GM18517 (cell line): Measurements from ENCODE around the gene MYADM.

Experiments
- ATAC-seq: cut with Tn5 transposase; IDR thresholded peaks from one replicate; pipeline ENCODE4 v1.9.1; 2021; ENCODE audit warnings: mild to moderate bottlenecking, moderate library complexity; ENCODE audit not compliant: unreplicated experiment

MYADM gene

DNA sequence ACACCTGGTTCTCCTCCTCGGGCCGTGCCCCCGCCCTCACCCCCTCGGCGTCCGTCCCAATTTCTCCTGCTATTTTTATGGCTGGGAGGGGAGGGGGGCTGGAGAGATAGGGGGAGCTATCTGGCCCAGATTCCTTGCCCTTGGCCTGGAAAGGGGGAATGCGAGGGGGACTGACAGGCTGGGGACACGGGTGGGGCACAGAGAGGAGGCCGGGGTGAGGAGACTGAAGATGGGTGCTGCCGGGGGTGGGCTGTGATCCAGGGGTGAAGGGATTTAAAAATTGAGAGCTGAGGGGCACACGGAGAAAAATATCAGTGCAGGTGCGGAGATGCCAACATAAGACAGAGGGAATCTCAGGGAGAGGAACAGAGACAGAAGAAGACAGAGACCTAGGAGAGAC lies 16.6 kb downstream of the MYADM start:
- ATAC-seq: no peak

- no peak for ATAC-seq
Measured at GRCh38 chr19:53885036-53885435, 17.4 kb downstream of the MYADM start.

DNA sequence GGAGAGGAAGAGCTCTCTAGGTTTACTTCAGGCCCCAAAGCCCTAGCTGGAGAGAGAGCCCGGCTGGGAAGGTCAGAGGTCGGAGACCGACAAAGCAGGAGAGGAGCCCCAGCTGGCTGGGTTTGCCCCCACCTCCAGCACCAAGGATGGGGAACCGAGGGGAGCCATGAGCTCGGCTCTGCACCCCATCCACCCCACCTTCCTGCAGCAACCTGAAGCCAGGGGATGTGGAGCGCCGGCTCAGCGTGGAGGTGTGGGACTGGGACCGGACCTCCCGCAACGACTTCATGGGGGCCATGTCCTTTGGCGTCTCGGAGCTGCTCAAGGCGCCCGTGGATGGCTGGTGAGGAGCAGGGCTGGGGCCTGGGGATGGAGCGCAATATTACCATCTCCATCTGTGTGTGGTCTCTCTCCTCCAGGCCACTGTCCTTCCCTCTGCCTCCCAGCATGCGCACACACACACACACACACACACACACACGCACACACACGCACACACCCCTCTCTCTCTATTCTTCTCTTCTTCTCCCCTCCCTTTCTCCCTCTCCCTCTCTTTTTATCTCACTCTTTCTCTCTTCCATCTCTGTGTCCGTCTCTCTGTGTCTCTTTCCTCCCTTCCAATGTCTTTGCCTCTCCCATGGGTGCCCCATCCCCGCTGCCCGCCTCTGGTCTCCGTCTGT lies 24.8 kb downstream of the MYADM start:
- ATAC-seq: no peak

DNA sequence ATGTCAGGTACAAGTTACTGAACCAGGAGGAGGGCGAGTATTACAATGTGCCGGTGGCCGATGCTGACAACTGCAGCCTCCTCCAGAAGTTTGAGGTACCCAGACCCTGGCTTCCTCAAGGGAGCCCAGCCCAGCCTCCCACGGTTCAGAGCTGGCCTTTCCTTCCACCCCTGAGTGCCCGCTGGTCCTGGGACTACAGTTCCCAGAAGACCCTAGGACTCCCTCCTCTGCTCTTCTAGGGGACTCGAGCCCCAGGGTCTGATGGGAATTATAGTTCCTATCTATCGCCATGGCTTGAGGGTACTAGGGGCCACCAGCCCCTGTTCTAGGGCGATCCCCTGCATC lies 25.3 kb downstream of the MYADM start:
- no peak for ATAC-seq

DNA sequence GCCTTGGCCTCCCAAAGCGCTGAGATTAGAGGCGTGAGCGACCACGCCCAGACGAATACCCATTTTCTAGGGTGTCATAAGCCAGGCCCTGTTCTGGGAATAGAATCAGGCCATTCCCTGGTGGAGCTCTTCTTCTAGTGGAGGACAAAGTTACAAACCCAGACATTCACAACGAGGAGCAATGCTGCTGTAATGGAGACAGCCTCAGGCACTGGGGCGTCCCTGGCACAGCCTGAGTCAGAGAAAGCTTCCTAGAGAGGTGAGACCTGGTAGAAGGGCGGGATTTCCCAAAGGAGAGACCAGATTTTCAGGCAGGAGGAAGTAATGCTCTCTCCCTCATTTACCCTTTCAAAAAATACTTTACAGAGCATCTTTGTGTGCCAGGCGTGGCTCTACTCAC lies 27.0 kb downstream of the MYADM start:
- no peak for ATAC-seq

GRCh38 chr19:53896682-53897081 lies 29.0 kb downstream of the MYADM start:
- ATAC-seq: no peak

GRCh38 chr19:53897459-53897858 lies 29.8 kb downstream of the MYADM start:
- no peak for ATAC-seq

GRCh38 chr19:53898166-53898565 lies 30.5 kb downstream of the MYADM start:
- ATAC-seq: no peak

GRCh38 chr19:53898636-53899341 lies 31.1 kb downstream of the MYADM start:
- ATAC-seq: no peak

GRCh38 chr19:53900191-53900860 lies 32.6 kb downstream of the MYADM start:
- ATAC-seq: no peak

DNA sequence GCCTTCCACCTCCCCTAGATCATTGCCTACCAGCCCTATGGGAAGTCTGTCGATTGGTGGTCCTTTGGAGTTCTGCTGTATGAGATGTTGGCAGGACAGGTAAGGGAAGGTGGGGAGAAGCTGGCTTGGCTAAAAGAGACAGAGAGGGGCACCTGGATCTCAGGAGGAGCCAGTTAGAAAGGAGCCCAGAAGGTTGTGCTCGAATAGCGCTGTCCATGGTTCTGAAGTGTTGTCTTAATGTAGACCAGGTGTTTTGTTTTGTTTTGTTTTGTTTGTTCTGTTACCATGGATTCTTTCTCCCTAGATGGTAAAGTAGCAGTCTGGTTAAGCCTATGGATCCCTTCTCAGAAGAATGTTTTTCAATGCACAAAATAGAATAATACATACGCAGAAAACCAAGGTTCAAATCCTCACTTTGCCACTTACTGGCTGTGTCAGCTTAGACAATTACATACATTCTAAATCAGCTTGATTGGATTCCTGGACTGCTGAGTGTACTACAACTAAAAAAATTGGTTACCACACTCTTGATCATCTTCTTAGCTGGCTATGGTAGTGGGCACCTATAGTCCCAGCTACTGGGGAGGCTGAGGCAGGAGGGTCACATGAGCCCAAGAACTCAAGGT lies 35.5 kb downstream of the MYADM start:
- ATAC-seq: no peak

DNA sequence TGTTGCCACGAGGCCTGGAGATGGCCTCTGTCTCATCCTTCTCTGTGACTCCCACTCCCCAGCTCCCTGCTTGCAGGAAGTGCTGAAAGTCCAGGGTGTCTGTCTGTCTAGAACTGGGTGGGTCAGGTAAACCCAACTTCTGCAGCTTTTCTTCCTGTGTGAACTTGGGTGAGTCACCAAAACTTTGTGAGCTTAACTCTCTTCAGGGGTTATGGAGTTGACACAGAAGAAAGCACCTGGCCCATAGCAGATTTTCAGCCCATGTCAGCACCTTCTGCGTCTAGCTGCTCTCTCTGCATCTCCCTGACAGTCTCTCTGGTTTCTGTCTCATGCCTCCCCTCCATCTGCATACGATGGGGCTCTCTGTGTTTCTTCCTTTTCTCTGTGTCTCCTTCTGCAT lies 37.2 kb downstream of the MYADM start:
- ATAC-seq: no peak

DNA sequence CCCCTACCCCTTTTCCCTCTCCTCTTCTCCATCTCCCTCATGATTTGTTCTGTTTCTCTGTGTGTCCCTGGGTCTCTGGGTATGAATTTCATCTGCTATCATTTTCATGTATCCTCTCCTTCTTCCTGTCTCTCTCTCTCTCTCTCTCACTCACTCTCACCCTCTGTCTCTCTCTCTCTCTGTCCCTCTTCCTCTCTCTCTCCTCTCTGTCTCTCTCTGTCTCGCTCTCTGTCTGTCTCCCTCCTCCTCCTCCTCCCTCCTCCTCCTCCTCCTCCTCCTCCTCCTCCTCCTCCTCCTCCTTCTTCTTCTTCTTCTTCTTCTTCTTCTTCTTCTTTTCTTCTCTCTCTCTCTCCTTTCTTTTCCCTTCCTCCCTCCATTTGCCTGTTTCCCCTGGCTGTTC lies 38.1 kb downstream of the MYADM start:
- no peak for ATAC-seq

DNA sequence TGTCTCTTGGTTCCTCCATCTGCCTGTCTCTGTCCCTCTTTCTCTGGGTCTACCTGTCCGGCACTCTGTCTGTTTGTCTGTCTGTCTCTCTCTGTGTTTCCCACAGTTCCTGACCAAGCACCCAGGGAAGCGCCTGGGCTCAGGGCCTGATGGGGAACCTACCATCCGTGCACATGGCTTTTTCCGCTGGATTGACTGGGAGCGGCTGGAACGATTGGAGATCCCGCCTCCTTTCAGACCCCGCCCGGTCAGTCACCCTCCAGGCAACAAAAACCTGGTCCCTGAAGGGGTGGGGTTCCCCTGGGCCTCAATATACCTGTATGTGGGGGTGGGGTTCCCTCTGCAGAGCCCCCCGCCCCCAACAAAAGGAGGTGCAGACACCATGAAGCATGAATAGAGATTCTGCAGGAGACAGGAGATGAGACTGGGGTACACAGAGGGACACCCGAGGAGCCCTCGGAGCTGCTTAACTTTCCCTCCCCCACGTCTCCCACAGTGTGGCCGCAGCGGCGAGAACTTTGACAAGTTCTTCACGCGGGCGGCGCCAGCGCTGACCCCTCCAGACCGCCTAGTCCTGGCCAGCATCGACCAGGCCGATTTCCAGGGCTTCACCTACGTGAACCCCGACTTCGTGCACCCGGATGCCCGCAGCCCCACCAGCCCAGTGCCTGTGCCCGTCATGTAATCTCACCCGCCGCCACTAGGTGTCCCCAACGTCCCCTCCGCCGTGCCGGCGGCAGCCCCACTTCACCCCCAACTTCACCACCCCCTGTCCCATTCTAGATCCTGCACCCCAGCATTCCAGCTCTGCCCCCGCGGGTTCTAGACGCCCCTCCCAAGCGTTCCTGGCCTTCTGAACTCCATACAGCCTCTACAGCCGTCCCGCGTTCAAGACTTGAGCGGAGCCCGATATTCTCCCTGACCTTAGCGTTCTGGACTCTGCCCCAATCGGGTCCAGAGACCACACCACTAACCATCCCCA lies 38.8 kb downstream of the MYADM start:
- ATAC-seq: no peak

DNA sequence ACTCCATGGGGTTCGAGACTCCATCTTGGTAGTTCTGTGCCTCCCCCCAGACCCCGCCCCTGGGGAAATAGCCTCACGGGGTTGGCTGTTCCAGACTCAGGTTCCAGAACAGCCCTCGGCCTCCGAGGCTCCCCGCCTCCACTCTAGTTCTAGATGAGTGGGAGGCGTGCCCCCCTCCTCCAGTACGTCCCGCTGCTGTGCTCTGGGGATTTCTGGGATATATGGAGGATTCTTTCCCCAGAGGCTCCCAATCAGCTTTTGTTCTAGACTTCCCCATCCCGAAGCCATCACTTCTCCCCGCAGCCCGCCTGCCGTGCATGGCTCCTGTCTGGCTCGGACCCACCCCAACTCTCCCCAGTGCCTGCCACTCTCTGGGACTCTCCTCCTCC lies 39.5 kb downstream of the MYADM start:
- ATAC-seq: no peak

- ATAC-seq: no peak
Measured at GRCh38 chr19:53907690-53908089, 40.0 kb downstream of the MYADM start.

DNA sequence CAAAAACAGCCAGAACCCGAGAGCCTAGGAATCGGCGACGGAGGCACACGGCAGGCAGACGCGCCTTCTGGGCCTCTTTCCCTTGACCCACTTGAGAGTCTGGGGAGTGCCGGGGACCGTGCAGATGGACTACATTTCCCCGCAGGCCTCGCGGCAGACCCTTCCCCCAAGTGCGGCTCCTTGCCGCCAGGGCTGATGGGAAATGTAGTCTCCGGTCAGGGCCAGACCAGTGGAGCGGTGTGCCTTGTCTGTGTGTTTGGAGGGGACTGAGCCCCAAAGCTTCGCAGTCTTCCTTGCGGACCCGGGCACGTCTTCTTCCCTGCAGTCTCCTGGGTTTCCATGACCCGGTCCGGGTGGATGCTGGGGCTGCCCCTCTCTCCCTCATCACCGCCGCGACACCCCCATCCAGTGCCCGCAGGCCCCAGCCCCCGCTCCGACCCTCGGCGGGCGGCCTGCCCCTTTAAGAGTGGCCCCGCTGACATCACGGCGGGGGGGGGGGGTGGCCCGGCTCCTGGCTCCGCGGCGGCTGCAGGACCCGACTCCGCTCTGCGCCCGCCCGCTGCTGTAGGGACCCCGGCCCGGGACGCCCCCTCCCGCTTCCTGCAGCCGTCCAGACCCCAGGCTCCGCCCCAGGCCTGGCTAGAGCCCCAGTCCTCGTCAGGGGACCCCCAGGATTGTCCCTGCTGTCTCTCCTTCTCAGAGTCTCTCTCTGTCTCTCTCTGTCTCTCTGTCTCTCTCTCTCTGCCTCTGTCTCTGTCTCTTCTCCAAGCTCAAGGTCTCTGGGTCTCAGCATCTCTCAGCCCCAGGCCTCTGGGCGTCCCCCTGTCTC lies 40.6 kb downstream of the MYADM start:
- no peak for ATAC-seq

DNA sequence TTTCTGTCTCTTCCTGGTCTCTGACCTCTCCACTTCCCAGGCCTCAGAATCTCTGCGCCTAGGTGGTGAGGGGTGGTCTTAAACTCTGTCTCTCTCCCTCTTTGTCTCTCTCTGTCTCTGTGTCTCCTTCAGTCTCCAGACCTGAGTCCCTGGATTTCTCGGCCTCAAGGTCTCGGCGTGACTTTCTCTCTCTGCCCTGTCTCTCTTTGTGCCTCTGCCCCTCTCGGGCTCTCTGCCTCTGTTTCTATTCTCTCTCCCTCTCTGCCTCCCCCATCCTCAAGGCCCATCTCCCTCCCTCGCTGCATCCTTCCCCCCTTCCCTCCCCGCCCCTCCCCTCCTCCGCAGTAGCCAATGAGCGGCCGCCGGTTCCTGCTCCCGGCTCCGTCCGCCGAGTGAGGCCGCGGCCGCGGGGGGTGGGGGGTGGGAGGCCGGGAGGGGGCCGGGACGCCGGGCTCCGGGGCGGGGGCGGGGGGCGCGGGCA lies 41.3 kb downstream of the MYADM start, which contains the start of gene CACNG7:
TSS of gene CACNG7 (plus strand) at position 344 of the 481 bp plus-strand sequence. CDS start 3,554 bp downstream, outside the sequence.
- ATAC-seq: no peak

- no peak for ATAC-seq
Measured at GRCh38 chr19:53909471-53910169, 41.9 kb downstream of the MYADM start.
